ENCODE data around the gene WBP4.

DNA sequence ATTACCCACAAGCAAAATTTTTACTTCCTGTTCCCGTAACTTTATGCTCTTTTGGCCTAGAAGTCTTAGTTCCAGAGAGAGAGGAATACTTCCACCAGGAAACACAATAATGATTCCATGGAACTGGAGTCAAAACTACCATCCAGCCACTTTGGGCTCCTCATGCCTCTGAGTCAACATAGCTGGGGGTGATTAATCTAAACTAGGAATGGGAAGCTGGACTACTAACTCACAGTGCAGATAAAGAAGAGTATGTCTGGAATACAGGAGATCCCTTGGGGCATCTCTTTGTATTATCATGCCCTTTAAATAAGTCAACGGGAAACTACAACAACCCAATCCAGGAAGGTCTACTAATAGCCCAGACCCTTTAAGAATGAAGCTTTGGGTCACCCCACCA lies 33.3 kb upstream of the WBP4 start:
- TF ChIP-seq, protein P1, sequence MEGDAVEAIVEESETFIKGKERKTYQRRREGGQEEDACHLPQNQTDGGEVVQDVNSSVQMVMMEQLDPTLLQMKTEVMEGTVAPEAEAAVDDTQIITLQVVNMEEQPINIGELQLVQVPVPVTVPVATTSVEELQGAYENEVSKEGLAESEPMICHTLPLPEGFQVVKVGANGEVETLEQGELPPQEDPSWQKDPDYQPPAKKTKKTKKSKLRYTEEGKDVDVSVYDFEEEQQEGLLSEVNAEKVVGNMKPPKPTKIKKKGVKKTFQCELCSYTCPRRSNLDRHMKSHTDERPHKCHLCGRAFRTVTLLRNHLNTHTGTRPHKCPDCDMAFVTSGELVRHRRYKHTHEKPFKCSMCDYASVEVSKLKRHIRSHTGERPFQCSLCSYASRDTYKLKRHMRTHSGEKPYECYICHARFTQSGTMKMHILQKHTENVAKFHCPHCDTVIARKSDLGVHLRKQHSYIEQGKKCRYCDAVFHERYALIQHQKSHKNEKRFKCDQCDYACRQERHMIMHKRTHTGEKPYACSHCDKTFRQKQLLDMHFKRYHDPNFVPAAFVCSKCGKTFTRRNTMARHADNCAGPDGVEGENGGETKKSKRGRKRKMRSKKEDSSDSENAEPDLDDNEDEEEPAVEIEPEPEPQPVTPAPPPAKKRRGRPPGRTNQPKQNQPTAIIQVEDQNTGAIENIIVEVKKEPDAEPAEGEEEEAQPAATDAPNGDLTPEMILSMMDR (IDR thresholded peaks at IDR 0.05): no peak
- TF ChIP-seq ZFX (IDR thresholded peaks at IDR 0.05; ENCODE audit: borderline replicate concordance): no peak

All from 22Rv1 (cell line).